Epithelial cell of proximal tubule (primary cell): ENCODE data around the gene KIAA0319L. TPM values are rescaled to one million over a fixed set of nuclear protein-coding genes. Genes with fewer than 3 reads are reported as not detected.

Source experiments
- DNase-seq: peaks from one replicate; pipeline ENCODE4 v3.0.0-alpha.2; 2011; ENCODE audit warnings: low read depth
- H3K4me3 ChIP-seq: 2 replicates; pipeline ENCODE4 v1.5.1; 2011; ENCODE audit warnings: low read depth, mild to moderate bottlenecking, low read length
- total RNA-seq: library from RNA; depleted of rRNA; stranded (reverse); fragments of >200 nt; gene quantifications from 2 replicates; pipeline ENCODE4 v1.2.3, GENCODE V29; 2015
- TF ChIP-seq, protein P1 (sequence below): conservative IDR thresholded peaks from 2 replicates; pipeline ENCODE4 v1.5.1; 2012; ENCODE audit warnings: low read depth, mild to moderate bottlenecking, low read length

The KIAA0319L gene
- total RNA-seq, 1 donor from 2014 or later, result 45.7 TPM

DNA sequence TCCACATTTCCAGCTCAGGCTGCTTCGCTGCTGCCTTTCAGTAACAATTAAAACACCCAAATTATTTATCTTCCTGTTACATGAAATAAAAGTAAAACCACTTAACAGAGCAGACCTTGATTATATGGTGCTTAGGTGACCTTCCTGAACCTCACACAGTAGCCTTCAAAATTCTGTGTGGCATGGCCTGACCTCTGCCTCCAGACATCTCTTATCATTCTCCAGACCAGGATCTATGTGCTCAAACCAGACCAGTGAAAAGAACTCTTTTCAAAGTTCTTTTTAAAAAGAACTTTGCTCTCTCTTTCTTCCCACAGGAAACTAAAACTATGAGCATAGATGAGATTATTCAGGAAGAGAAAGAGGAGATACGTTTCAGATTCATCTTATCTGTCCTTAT, 37.8 kb downstream of the KIAA0319L start:
- DNase-seq, result no peak

DNA sequence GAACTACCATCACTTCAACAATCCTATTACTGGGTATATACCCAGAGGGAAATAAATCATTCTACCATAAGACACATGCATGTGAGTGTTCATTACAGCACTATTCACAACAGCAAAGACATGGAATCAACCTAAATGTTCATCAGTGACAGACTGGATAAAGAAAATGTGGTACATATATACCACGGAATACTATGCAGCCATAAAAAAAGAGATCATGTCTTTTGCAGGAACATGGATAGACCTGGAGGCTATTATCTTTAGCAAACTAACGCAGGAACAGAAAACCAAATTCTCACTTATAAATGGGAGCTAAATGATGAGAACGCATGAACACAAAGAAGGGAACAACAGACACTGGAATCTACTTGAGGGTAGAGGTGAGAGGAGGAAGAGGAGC, 39.0 kb downstream of the KIAA0319L start:
- no peak overlapping the region for H3K4me3 ChIP-seq
- TF ChIP-seq, protein P1, sequence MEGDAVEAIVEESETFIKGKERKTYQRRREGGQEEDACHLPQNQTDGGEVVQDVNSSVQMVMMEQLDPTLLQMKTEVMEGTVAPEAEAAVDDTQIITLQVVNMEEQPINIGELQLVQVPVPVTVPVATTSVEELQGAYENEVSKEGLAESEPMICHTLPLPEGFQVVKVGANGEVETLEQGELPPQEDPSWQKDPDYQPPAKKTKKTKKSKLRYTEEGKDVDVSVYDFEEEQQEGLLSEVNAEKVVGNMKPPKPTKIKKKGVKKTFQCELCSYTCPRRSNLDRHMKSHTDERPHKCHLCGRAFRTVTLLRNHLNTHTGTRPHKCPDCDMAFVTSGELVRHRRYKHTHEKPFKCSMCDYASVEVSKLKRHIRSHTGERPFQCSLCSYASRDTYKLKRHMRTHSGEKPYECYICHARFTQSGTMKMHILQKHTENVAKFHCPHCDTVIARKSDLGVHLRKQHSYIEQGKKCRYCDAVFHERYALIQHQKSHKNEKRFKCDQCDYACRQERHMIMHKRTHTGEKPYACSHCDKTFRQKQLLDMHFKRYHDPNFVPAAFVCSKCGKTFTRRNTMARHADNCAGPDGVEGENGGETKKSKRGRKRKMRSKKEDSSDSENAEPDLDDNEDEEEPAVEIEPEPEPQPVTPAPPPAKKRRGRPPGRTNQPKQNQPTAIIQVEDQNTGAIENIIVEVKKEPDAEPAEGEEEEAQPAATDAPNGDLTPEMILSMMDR, result no peak
- DNase-seq, result no peak

More for the DNA sequence above, 37.8 kb downstream of the KIAA0319L start:
- TF ChIP-seq, protein P1, result no peak
- no peak overlapping the region for H3K4me3 ChIP-seq

DNA sequence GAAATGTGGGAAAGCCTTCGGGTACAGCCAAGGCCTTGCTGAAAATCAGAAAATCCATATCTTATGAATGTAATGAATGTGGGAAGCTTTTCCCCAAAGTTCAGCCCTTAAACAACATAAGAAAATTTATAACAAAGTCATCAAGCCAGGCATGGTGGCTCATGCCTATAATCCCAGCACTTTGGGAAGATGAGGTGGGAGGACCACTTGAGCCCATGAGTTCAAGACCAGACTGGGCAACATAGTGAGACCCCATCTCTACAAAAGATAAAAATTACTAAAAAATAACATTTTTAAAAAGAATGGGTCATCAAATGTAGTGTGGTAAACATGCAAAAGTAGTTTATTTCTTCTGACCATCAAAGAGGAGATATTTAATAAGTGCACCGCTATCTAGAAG, 45.9 kb downstream of the KIAA0319L start:
- H3K4me3 ChIP-seq, result no peak overlapping the region
- no peak for DNase-seq
- TF ChIP-seq, protein P1, result no peak

DNA sequence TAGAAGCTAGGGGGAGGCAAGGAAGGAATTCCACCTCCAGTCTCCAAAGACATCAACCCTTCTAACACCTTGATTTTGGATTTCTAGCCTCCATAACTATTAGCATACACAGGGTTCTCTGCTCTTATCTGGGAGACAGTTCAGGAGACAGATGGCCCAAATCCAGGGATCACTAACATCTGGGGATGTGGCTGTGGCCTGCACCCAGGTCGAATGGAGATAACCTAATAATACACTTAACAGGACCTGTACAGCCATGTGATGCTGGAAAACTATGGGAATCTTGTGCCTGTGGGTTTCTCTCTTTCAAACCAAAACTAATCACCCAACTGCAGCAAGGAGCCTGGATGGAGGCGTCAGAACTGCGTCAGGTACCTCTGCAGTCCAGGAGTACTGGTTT, 47.6 kb downstream of the KIAA0319L start:
- no peak overlapping the region for H3K4me3 ChIP-seq
- no peak for DNase-seq
- TF ChIP-seq, protein P1, result no peak

DNA sequence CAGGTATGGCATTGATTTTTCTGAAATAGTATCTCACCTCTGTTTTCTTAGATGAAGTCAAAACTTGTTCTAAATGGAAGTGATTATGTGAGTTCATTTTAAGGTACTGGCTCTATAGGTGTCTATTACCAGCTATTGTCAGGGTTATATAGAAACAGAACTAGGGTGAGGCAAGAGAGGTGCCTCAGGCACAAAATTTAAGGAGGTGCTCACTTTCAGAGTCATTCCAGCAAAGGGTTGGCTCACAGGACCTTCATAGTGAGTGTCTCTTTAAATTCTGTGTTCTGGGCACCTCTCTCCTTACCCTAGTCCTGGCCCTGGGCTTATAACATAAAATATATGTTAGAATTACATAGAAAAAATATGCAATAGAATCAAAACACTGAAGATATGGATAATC, 49.3 kb downstream of the KIAA0319L start:
- no peak for DNase-seq
- TF ChIP-seq, protein P1, result no peak
- H3K4me3 ChIP-seq, result no peak overlapping the region

DNA sequence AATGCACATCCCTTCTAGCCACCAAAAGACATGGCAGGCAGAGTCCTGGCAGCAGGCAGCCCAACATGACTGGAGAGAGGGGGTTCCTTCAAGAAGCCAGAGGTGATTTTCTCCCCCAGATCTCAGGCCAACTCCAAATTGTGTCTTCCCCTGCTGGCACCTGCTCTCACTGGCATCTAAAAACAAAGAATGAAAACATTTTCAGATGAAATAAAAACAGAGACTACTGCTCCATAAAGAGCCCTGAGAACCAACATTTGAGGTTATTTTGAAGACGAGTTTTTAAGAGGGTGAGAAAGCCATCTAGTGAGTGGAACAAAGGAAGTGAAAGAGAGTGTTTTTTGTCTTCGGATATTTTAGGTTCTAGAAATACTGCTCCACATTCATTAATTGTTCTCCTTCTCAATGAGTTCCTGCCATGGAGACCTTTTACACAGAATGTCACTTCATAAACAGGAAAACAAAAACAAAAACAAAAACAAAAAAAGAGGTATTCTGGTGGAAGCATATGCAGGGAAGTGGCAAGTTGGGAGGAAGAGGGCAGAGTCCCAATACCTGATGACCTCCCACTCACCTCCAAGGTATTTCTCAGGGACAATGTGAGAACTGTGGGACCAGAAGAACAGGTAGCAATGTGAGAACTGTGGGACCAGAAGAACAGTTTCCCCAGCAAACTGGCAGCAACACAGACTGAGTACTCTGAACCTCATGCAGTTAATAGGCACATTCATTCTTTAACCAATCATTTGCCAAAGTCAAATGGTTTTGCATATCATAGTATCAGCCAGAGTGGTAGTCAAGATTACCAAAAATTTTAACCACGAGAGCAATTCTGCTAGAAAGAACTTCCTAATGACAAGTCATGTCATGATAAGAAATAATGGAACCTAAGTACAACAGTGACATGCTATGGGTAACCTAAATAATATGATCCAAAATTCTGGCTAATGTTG, 50.0 kb downstream of the KIAA0319L start:
- TF ChIP-seq, protein P1, result no peak
- no peak for DNase-seq
- H3K4me3 ChIP-seq, result no peak overlapping the region
